AG04450 (cell line): ENCODE results near the gene COL12A1. TPM values are rescaled to one million over a fixed set of nuclear protein-coding genes. Genes with fewer than 3 reads are reported as not detected.

ENCODE experiments used
- CTCF ChIA-PET: fragments of 300-600, 350-600 bp; formaldehyde crosslinking; extraction: SDS; loops from one replicate; lab custom pipeline; 2022; ENCODE audit warnings: antibody characterized with exemption, inconsistent platforms; lab: Charles Lee
- POLR2A ChIA-PET: fragments of 350-600 bp; formaldehyde crosslinking; extraction: SDS; loops from one replicate; lab custom pipeline; 2021; ENCODE audit warnings: antibody characterized with exemption, inconsistent platforms; lab: Yijun Ruan, JAX
- DNase-seq: peaks from one replicate; pipeline ENCODE4 v3.0.0-alpha.2; 2011; ENCODE audit warnings: low read depth, low spot score
- H3K27ac ChIP-seq: one replicate; pipeline ENCODE4 v1.5.1; 2012; ENCODE audit warnings: low read depth, low read length, control low read depth
- H3K27me3 ChIP-seq: one replicate; pipeline ENCODE4 v1.6.0; 2012; ENCODE audit warnings: low read length; ENCODE audit not compliant: control insufficient read depth, insufficient read depth
- H3K4me3 ChIP-seq: 2 replicates; pipeline ENCODE4 v1.5.1; 2011; ENCODE audit warnings: mild to moderate bottlenecking, low read depth, low read length, control low read depth
- H3K9me3 ChIP-seq: 2 replicates; pipeline ENCODE4 v1.5.1; 2012; ENCODE audit warnings: low read length; ENCODE audit not compliant: control insufficient read depth, insufficient read depth
- CTCF ChIP-seq: IDR thresholded peaks from 2 replicates; pipeline ENCODE4 v1.5.1; 2011; ENCODE audit warnings: low read depth, low read length, control low read depth, inconsistent platforms
- polyA plus RNA-seq: library from polyadenylated mRNA; depleted of rRNA; stranded (reverse); fragments of >200 nt; gene quantifications from 2 replicates; pipeline ENCODE4 v1.2.3, GENCODE V29; 2011

Gene COL12A1
- polyA plus RNA-seq, 1 experiment, result 1,109 TPM

GRCh38 chr6:75169689-75170586 is 35.9 kb downstream of the COL12A1 start:
- POLR2A ChIA-PET, result no interaction called here
- CTCF ChIA-PET, result no interaction called here

GRCh38 chr6:75167851-75168250 is 38.0 kb downstream of the COL12A1 start:
- H3K27me3 ChIP-seq, result no peaks in the 10 kb centered on the region
- CTCF ChIA-PET, result no interaction called here
- H3K9me3 ChIP-seq, result no peaks in the 10 kb centered on the region
- no peak for TF ChIP-seq CTCF
- H3K27ac ChIP-seq, result no peak overlapping the region
- POLR2A ChIA-PET, result no interaction called here
- no peak overlapping the region for H3K4me3 ChIP-seq
- no peak for DNase-seq

More at GRCh38 chr6:75169689-75170586, 35.9 kb downstream of the COL12A1 start:
- no peak for TF ChIP-seq CTCF
- Histone ChIP-seq H3K27me3 (no peaks in the 10 kb centered on the region), H3K4me3 (no peak overlapping the region), H3K9me3 (no peaks in the 10 kb centered on the region), H3K27ac (no peak overlapping the region)
- DNase-seq, result no peak

GRCh38 chr6:75167325-75167724 is 38.5 kb downstream of the COL12A1 start:
- no peaks in the 10 kb centered on the region for H3K9me3 ChIP-seq
- ChIA-PET POLR2A (no interaction called here), CTCF (no interaction called here)
- H3K27me3 ChIP-seq, result no peaks in the 10 kb centered on the region
- TF ChIP-seq CTCF, result no peak
- no peak for DNase-seq
- H3K27ac ChIP-seq, result no peak overlapping the region
- H3K4me3 ChIP-seq, result no peak overlapping the region

GRCh38 chr6:75166773-75167172 is 39.1 kb downstream of the COL12A1 start:
- POLR2A ChIA-PET, result no interaction called here
- no peak for TF ChIP-seq CTCF
- H3K27ac ChIP-seq, result no peak overlapping the region
- no peak overlapping the region for H3K4me3 ChIP-seq
- CTCF ChIA-PET, result no interaction called here
- no peak for DNase-seq
- no peaks in the 10 kb centered on the region for H3K9me3 ChIP-seq
- no peaks in the 10 kb centered on the region for H3K27me3 ChIP-seq

- no peak overlapping the region for H3K27ac ChIP-seq
- H3K27me3 ChIP-seq, result no peaks in the 10 kb centered on the region
- no peaks in the 10 kb centered on the region for H3K9me3 ChIP-seq
- ChIA-PET POLR2A (no interaction called here), CTCF (no interaction called here)
- TF ChIP-seq CTCF, result no peak
- DNase-seq, result no peak
- H3K4me3 ChIP-seq, result no peak overlapping the region
Measured at GRCh38 chr6:75166236-75166635, 39.6 kb downstream of the COL12A1 start.
